T47D (cell line): ENCODE results near the gene ADAM23.

Experiments
- DNase-seq, 2 experiments: peaks; one replicate each; pipeline versions ENCODE4 v3.0.0 to v3.0.0-alpha.2; 2011 to 2012; ENCODE audit warnings: low read depth in 1 of 2, low spot score in 1 of 2
- JUND ChIP-seq: IDR thresholded peaks from 2 replicates; pipeline ENCODE4 v1.6.1; 2012; ENCODE audit warnings: low read depth
- in situ Hi-C: cut with HindIII; loops from 2 replicates; pipeline ENCODE4 v1.10.0; 2016; ENCODE audit warnings: low sequenced_read_pairs, low pct_unique_long_range_greater_than_20kb

The ADAM23 gene

GRCh38 chr2:206482123-206482522, 38.8 kb downstream of the ADAM23 start:
- TF ChIP-seq JUND = no peak
- in situ Hi-C loops = no loop called here
- peak in 1 of 2 experiments; percentile 5 for DNase-seq

- no peak for TF ChIP-seq JUND
- no peak for DNase-seq
- in situ Hi-C loops = no loop called here
These were observed 39.3 kb downstream of the ADAM23 start for GRCh38 chr2:206482633-206483032.

- no peak for DNase-seq
- TF ChIP-seq JUND = no peak
- in situ Hi-C loops = no loop called here
These were observed 44.7 kb downstream of the ADAM23 start for GRCh38 chr2:206488053-206488452.

DNA sequence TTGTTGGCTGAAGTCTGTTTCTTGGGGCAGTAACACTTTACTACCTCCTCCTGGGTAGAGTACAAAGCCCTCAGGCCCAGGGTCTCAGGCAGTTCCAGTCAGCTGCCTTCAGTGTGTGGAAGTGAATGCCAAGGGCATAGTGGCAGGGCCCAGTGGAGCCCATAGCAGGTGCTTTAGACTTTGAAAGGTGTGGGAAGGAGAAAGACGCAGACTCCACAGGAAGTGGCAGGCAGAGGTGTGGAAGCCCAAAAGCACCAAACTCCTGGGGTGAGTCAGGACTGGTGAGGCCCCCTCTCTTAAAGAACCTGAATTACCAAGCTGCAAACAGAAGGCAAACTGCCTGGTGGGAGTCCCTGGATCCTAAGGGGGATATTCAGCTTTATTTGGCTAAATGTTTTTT, 45.3 kb downstream of the ADAM23 start:
- in situ Hi-C loops = no loop called here
- DNase-seq = no peak
- TF ChIP-seq JUND = no peak

DNA sequence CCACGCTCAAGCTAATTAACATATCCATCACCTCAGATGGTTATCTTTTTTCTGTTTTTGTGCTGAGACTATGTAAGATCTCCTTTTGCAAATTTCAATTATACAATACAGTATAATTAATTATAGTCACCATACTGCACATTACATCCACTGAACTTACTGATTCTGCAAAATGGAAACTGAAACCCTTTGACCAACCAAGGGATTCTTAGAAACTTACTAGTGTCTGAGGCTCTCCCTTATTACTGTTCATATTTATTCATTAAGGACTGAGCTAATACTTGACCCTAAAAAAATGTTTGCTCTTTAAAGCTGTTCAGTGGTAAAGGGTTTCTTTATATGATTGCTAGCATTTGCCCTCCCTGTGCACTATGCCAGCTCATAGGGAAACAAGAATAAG, 50.7 kb downstream of the ADAM23 start:
- TF ChIP-seq JUND = no peak
- in situ Hi-C loops = no loop called here
- no peak for DNase-seq

GRCh38 chr2:206502729-206503128, 59.4 kb downstream of the ADAM23 start:
- in situ Hi-C loops = no loop called here
- no peak for DNase-seq
- TF ChIP-seq JUND = no peak

DNA sequence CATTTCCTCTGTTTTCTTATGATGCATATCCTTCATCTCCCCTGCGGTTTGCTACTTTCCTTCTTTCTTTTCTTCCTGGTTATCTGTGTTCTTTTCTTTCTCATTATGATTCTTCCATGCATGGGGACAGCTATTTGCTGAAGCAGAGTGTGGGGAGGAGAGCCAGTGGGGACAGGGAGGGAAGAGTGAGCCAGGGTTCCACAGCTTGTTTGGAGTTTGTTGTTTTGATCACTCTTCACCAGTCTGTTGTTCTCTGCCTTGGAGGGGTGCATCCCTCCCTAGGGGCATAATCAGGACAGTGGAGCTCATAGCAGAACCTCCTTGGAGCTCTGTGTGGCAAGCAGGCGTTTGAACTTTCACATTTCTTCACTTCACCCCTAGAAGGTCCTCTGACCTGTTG, 68.0 kb downstream of the ADAM23 start:
- DNase-seq = no peak

GRCh38 chr2:206512999-206513398, 69.7 kb downstream of the ADAM23 start:
- in situ Hi-C loops = no loop called here
- no peak for DNase-seq
- no peak for TF ChIP-seq JUND

More for the DNA sequence above, 68.0 kb downstream of the ADAM23 start:
- TF ChIP-seq JUND = no peak
- in situ Hi-C loops = no loop called here

GRCh38 chr2:206515580-206515979, 72.2 kb downstream of the ADAM23 start:
- in situ Hi-C loops = no loop called here
- no peak for DNase-seq
- TF ChIP-seq JUND = no peak

- no peak for DNase-seq
- in situ Hi-C loops = no loop called here
These were observed 75.7 kb downstream of the ADAM23 start for GRCh38 chr2:206518997-206519396.

GRCh38 chr2:206520450-206520849, 77.1 kb downstream of the ADAM23 start:
- no peak for TF ChIP-seq JUND
- in situ Hi-C loops = no loop called here

More at GRCh38 chr2:206518997-206519396, 75.7 kb downstream of the ADAM23 start:
- no peak for TF ChIP-seq JUND

DNA sequence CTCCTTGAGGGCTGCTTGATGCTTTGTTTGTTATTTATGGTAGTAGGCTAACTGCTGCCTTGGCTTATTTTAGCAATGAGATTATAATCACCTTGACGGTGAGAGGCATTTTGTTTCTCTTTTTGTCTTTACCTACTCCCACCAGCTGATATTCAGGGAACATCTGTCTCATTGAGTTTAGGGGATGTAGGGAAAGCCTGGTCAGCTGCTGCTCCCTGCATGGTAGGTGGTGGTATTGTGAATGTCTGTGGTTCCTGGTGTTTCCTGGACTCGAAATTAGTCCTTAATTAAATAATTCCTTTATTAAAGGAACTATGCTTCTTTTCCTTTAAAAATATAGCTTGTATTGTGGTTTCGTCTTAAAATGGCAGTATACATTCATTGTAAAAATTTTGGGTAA, 77.8 kb downstream of the ADAM23 start:
- in situ Hi-C loops = no loop called here

More at GRCh38 chr2:206520450-206520849, 77.1 kb downstream of the ADAM23 start:
- DNase-seq = no peak

GRCh38 chr2:206521612-206522011, 78.3 kb downstream of the ADAM23 start:
- no peak for DNase-seq
- in situ Hi-C loops = no loop called here
- no peak for TF ChIP-seq JUND

More for the DNA sequence above, 77.8 kb downstream of the ADAM23 start:
- TF ChIP-seq JUND = no peak
- DNase-seq = no peak

DNA sequence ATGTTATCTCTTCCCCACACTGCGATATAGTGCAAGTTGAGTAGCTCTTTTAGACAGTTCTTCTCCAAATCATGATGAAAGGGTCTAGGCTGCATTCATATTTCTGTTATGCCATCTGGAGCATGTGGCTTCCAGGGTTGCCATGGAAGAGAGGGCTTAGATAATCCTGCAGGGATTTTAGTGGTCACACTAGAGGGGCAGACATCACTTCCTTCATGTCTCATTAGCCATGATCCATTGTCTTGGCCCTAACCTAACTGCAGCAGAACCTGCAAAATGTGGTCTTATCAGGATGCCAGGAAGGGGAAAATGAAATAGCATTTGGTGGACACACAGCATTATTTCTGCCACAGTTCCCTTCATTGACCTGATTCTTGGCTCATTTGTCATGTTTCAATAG, 83.1 kb downstream of the ADAM23 start:
- no peak for DNase-seq
- TF ChIP-seq JUND = no peak
- in situ Hi-C loops = no loop called here
